GM19397 (cell line): ENCODE measurements around the gene PDCD2.
"Not testable (repeated sequence)": the region's sequence is repeated elsewhere in the genome, so short reads cannot be mapped to it uniquely, and the experiment has no call there.

ENCODE experiments used
- ATAC-seq: cut with Tn5 transposase; IDR thresholded peaks from one replicate; pipeline ENCODE4 v1.9.1; 2021; ENCODE audit warnings: mild to moderate bottlenecking, moderate library complexity; ENCODE audit not compliant: unreplicated experiment

PDCD2 gene

GRCh38 chr6:170552765-170553533 is 31.5 kb downstream of the PDCD2 start, which contains the start of gene PSMB1:
PSMB1 (minus strand) TSS chr6:170553307; CDS start chr6:170553242, 65 bp downstream.
- ATAC-seq = peak; percentile 54

- no peak for ATAC-seq
Observed at GRCh38 chr6:170545405-170545804, 39.0 kb downstream of the PDCD2 start.

GRCh38 chr6:170542031-170542719 is 42.3 kb downstream of the PDCD2 start:
- ATAC-seq = no peak

- no peak for ATAC-seq
Observed at GRCh38 chr6:170537329-170537728, 47.1 kb downstream of the PDCD2 start.

GRCh38 chr6:170536671-170537070 is 47.8 kb downstream of the PDCD2 start:
- no peak for ATAC-seq

GRCh38 chr6:170535004-170535403 is 49.4 kb downstream of the PDCD2 start:
- ATAC-seq = no peak

- no peak for ATAC-seq
Observed at GRCh38 chr6:170533792-170534191, 50.6 kb downstream of the PDCD2 start.

GRCh38 chr6:170532867-170533488 is 51.5 kb downstream of the PDCD2 start:
- no peak for ATAC-seq

GRCh38 chr6:170529839-170530469 is 54.5 kb downstream of the PDCD2 start:
- ATAC-seq = peak; percentile 74

- ATAC-seq = not testable (repeated sequence)
Observed at GRCh38 chr6:170527995-170528394, 56.4 kb downstream of the PDCD2 start.

GRCh38 chr6:170525795-170526194 is 58.6 kb downstream of the PDCD2 start:
- ATAC-seq = no peak
